ENCODE results near the gene R3HDM2. TPM values are rescaled to one million over a fixed set of nuclear protein-coding genes. Genes with fewer than 3 reads are reported as not detected.

The R3HDM2 gene
- total RNA-seq, 1 experiment from 2014 or later: 64.0 TPM

DNA sequence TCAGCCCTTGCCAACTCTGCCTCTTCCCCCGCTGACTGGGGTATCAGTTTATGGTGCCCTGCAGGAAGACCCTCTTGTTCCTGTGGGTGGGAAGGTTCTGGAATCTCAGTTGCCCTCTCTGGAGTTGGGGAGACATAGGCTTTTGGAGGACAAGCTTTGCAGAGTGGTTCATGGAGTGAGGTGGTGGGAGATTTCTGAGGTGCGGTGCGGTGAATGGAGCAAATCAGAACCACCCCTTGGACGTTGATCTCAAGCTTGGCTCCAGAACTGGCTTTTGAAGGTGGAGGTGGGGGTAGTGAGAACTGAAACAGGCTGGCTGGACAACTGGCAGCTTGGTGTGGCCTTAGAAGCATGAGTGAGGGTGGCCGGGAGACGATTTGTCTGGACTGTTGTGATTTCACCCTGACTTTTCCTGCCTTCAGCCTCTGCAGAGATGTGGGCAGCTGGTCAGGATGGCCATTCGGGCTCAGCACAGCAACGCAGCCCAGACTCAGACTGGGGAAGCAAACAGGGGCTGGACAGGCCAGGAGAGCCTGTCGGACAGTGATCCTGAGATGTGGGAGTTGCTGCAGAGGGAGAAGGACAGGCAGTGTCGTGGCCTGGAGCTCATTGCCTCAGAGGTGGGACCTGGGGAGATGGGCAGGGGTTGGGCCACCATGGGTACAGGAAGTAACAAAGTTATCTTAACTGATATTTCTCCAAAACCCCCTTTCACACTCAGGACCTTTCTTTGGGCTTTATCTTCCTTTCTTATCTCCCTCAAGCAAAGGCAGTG lies 200.3 kb downstream of the R3HDM2 start:
- DNase-seq (ENCODE audit: low spot score): no peak
- peaks cover 37% of the 10 kb centered on the region for H3K4me1 ChIP-seq (ENCODE audit: insufficient read depth, low read length, poor library complexity, severe bottlenecking)
- no peaks in the 10 kb centered on the region for H3K27me3 ChIP-seq (replicated peaks; ENCODE audit: insufficient read depth, low read depth, low read length, poor library complexity)
- H3K9me3 ChIP-seq (ENCODE audit: low read depth, low read length, poor library complexity, severe bottlenecking): no peaks in the 10 kb centered on the region
- CTCF ChIA-PET: interaction anchor here (0.6 to 2.0 kb wide), 2 partner anchors 9 kb away, joined by 3 to 27 read pairs; no protein-coding TSS in a partner anchor
- BruUV-seq (replicated peaks): no TSS peak
- H3K27ac ChIP-seq (ENCODE audit: low read depth, low read length, poor library complexity, severe bottlenecking): peak overlapping the region; percentile 94
- POLR2A ChIA-PET (ENCODE audit: low non-redundant PET): interaction anchor here (0.6 to 1.2 kb wide), 2 partner anchors 12 to 926 kb away, joined by 4 to 7 read pairs; no protein-coding TSS in a partner anchor
- no peak for TF ChIP-seq CTCF (conservative IDR thresholded peaks at IDR 0.05; ENCODE audit: low read depth, low read length)
- TF ChIP-seq EZH2 (IDR thresholded peaks at IDR 0.05; ENCODE audit: borderline replicate concordance, low read depth, low read length, poor library complexity, severe bottlenecking): no peak
- intact Hi-C loops (cut with micrococcal nuclease; ENCODE audit: unreplicated experiment): no loop called here
- H3K4me3 ChIP-seq (ENCODE audit: low read depth, low read length, poor library complexity, severe bottlenecking): peak overlapping the region; percentile 91
- H3K36me3 ChIP-seq (ENCODE audit: insufficient read depth, low read length, poor library complexity, severe bottlenecking): peaks cover 43% of the 10 kb centered on the region

- Histone ChIP-seq H3K36me3 (ENCODE audit: insufficient read depth, low read length, poor library complexity, severe bottlenecking) (peaks cover 41% of the 10 kb centered on the region), H3K27me3 (replicated peaks; ENCODE audit: insufficient read depth, low read depth, low read length, poor library complexity) (no peaks in the 10 kb centered on the region), H3K27ac (ENCODE audit: low read depth, low read length, poor library complexity, severe bottlenecking) (peak within 1 kb of the TSS; percentile 94), H3K9me3 (ENCODE audit: low read depth, low read length, poor library complexity, severe bottlenecking) (no peaks in the 10 kb centered on the region), H3K4me1 (ENCODE audit: insufficient read depth, low read length, poor library complexity, severe bottlenecking) (peaks cover 37% of the 10 kb centered on the region), H3K4me3 (ENCODE audit: low read depth, low read length, poor library complexity, severe bottlenecking) (peak within 1 kb of the TSS; percentile 91)
- TF ChIP-seq EZH2 (IDR thresholded peaks at IDR 0.05; ENCODE audit: borderline replicate concordance, low read depth, low read length, poor library complexity, severe bottlenecking): no peak
- no peak for TF ChIP-seq CTCF (conservative IDR thresholded peaks at IDR 0.05; ENCODE audit: low read depth, low read length)
- intact Hi-C loops (cut with micrococcal nuclease; ENCODE audit: unreplicated experiment): no loop called here
- TSS peak; percentile 45 for BruUV-seq (replicated peaks)
- ChIA-PET POLR2A (ENCODE audit: low non-redundant PET) (interaction anchor here (0.6 to 1.2 kb wide), 5 partner anchors 8 to 926 kb away, joined by 3 to 7 read pairs (median 4); no protein-coding TSS in a partner anchor), CTCF (interaction anchor here (1.2 to 2.0 kb wide), 4 partner anchors 10 to 229 kb away, joined by 4 to 27 read pairs (median 8); partner anchors contain the start of gene GLI1)
- peak; percentile 97 for DNase-seq (ENCODE audit: low spot score)
Observed at GRCh38 chr12:57229634-57230380, 201.0 kb downstream of the R3HDM2 start, which contains the start of gene SHMT2. Gene SHMT2, plus strand, starts transcription at chr12:57229711. Its CDS starts 68 bp downstream, at chr12:57229779.

- BruUV-seq (replicated peaks): TSS peak; percentile 85
- ChIA-PET CTCF (interaction anchor here (1.2 to 2.0 kb wide), 4 partner anchors 10 to 230 kb away, joined by 4 to 27 read pairs (median 8); partner anchors contain the start of gene GLI1), POLR2A (ENCODE audit: low non-redundant PET) (interaction anchor here (0.7 to 1.2 kb wide), 4 partner anchors 9 to 167 kb away, joined by 3 to 7 read pairs (median 4); no protein-coding TSS in a partner anchor)
- Histone ChIP-seq H3K27ac (ENCODE audit: low read depth, low read length, poor library complexity, severe bottlenecking) (peak overlapping the region; percentile 94), H3K27me3 (replicated peaks; ENCODE audit: insufficient read depth, low read depth, low read length, poor library complexity) (no peaks in the 10 kb centered on the region), H3K4me3 (ENCODE audit: low read depth, low read length, poor library complexity, severe bottlenecking) (peak overlapping the region; percentile 91), H3K4me1 (ENCODE audit: insufficient read depth, low read length, poor library complexity, severe bottlenecking) (peaks cover 33% of the 10 kb centered on the region), H3K9me3 (ENCODE audit: low read depth, low read length, poor library complexity, severe bottlenecking) (no peaks in the 10 kb centered on the region), H3K36me3 (ENCODE audit: insufficient read depth, low read length, poor library complexity, severe bottlenecking) (peaks cover 36% of the 10 kb centered on the region)
- no peak for DNase-seq (ENCODE audit: low spot score)
- TF ChIP-seq EZH2 (IDR thresholded peaks at IDR 0.05; ENCODE audit: borderline replicate concordance, low read depth, low read length, poor library complexity, severe bottlenecking) (no peak), CTCF (conservative IDR thresholded peaks at IDR 0.05; ENCODE audit: low read depth, low read length) (no peak)
- intact Hi-C loops (cut with micrococcal nuclease; ENCODE audit: unreplicated experiment): no loop called here
Observed at GRCh38 chr12:57229046-57229633, 201.7 kb downstream of the R3HDM2 start.

Data from A673 (cell line).